HuH-7.5 (cell line): ENCODE measurements around the gene DNAH17.

Source experiments
- DNase-seq: peaks from one replicate; pipeline ENCODE4 v3.0.0; 2011; ENCODE audit warnings: low spot score

The DNAH17 gene

DNA sequence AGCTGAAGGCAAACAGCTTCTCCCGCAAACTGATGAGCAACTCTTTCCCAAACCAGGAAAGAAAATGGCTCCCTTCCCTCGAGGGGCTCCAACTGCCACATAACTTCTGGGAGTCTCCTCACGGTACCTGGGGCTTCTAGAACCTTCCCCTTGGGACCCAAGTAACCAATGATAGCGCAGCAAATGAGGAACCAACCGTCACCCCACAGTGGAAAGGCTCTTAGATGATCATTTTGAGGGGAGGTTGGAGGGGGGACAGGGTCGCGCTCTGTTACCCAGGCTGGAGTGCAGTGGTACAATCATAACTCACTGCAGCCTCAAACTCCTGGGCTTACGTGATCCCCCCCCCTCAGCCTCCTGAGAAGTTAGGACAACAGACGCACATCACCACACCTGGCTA, at the start of gene DNAH17:
DNAH17 (minus strand) TSS at position 101 of the 400 bp plus-strand sequence. CDS start 2,339 bp downstream, outside the sequence.
- DNase-seq = no peak

DNA sequence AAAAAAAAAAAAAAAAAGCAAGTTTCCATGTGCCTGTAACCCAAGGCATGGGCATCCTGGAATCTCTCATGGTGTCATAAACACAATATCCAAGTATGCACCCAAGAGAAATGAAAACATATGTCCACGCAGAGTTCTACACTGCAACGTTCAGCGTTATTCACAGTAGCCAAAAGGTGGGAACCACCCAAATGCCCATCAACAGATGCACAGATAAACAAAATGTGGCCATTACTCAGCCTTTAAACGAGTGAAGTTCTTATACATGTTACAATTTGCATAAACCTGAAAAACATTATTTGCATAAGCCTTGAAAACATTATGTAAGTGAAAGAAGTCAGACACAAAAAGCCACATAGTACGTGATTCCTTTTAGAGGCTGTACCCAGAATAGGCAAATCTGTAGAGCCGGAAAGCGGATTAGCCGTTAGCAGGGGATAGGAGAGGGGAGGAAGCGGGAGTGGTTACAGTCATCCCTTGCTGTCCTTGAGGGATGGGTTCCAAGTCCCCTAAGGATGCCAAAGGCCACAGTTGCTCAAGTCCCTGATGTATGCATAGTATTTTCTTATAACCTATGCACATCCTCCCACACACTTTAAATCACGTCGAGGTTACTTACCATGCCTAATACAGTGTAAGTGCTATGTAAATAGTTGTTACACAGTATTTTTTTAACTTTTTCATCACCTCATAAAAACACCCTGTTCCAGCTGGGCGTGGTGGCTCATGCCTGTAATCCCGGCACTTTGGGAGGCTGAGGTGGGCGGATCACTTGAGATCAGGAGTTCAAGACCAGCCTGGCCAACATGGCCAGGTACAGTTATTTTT, 47.3 kb upstream of the DNAH17 start:
- DNase-seq = no peak

GRCh38 chr17:78623541-78623940, 46.3 kb upstream of the DNAH17 start:
- no peak for DNase-seq

DNA sequence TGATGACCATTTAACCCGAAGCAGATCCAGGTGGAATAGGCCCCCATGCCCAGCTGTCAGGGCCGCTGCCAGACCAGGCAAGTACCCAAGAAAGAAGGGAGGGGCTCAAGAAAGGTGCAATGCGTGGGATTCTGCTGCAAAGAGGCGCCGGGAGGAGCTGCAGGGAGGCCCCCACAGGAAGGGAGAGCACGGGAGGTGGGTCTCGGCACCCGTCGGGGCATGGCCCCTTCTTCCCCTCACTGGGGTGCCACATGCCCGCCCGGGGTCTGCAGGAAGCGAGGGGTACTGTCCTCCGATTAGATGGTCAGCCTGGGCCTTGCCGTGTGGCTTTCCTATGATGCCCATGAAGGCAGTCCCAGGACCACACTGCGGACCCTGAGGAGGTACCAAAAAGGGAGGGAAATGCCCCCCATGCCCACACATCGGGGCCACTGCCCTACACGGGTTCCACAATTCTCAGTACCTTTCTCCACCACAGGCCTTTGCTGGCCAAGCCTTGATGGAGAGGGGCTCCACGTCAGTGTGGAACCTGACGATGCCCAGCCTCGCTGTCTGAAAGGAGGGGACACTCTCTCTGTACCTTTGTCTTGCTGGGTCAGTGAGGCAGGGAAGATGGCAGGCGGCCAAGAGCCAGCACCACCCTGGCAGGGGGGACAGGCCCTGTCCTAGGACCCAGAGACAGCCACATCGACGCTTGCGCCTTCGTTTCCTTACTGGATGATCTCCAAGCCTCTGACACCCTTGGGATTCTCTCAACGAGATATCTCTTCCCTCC, 45.5 kb upstream of the DNAH17 start:
- no peak for DNase-seq

- DNase-seq = no peak
These were observed 44.7 kb upstream of the DNAH17 start for GRCh38 chr17:78621720-78622490.

GRCh38 chr17:78620099-78620498, 42.9 kb upstream of the DNAH17 start:
- DNase-seq = no peak

GRCh38 chr17:78619334-78619733, 42.1 kb upstream of the DNAH17 start:
- DNase-seq = no peak

GRCh38 chr17:78618264-78619066, 41.3 kb upstream of the DNAH17 start:
- DNase-seq = no peak

- DNase-seq = no peak
These were observed 40.4 kb upstream of the DNAH17 start for GRCh38 chr17:78617511-78618061.

GRCh38 chr17:78616946-78617345, 39.8 kb upstream of the DNAH17 start:
- DNase-seq = no peak

DNA sequence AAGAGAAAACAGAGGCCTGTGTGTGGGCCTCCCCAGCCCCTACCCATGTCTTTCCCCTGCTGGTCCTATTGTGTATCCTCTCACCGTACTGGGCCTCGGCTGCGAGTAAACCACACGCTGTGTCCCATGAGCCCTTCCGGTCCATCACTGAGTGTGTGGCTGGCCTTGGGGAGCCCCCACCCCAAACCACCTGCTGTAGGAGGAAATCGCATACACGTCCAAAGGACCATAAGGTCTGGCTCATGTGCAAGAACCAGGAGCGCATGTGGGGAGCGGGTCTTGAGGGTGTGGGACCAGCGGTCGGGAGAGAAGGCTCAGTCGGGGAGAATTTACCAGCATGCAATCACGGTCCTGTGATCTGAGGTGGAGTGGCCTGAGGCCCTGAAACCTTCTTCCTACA, 38.4 kb upstream of the DNAH17 start:
- DNase-seq = no peak

- DNase-seq = no peak
These were observed 36.2 kb upstream of the DNAH17 start for GRCh38 chr17:78613416-78613815.

DNA sequence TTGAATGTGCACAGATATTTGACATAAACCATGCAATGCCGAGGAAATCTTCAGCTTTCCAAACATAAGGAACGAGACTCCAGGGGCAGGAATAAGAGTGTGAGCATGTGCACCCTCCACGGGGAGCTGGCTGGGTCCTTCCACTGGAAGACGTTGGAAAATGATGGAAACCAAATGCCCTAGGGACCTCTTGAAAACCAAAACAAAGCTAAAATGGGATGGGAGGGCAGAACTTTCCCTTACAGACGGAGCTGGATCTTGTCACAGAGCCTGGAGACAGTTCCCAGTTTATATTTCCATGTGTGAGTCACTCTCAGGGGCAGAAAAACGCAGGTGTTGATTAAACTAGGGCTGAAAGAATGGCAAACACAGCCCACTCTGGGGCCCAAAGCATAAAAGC, 34.4 kb upstream of the DNAH17 start:
- DNase-seq = no peak

DNA sequence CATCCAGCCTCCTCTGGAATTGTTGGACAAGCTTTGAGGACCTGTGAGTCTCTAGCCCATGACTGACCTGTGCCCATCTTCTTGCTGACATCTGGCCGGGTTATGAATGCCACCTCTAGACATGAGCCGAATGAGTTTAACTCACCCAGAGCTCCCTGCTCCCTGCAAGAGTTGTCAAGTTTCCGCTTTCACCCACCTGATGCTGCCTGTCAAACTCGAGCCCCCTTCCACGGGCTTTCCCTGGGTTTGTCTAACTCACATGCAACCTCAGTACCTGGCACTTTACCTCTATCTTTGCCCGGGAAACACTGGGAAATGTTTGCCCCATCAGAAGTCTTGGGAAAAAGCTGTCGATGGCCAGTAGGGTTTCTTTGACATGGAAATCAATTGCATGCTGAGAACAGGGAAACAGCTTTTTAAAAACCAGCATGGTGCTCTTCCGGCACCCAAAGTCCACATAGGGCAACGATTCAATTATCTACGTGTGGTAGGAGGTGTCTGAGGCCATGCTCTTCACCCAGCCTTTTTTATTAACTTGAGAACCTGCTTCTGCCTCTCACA, 33.8 kb upstream of the DNAH17 start:
- no peak for DNase-seq

- no peak for DNase-seq
These were observed 32.0 kb upstream of the DNAH17 start for GRCh38 chr17:78609191-78609641.

DNA sequence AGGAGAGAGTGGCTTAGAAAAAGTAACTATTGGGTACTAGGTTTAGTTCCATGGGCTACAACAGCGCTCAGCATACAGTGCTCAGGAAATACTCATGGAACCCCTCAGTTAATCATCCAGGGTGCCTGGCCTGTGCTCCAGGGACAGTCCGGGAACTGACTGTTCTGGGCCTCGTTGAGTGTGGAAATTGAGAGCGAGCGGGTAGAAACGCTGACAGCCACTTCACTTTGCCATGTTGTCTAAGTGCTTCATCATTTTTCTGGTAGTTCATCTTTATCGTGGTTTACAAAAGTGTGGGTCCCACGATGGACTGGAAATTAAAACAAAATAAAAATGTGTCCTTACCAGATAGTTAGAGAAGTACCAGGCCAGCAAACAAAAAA, 31.6 kb upstream of the DNAH17 start:
- DNase-seq = no peak

DNA sequence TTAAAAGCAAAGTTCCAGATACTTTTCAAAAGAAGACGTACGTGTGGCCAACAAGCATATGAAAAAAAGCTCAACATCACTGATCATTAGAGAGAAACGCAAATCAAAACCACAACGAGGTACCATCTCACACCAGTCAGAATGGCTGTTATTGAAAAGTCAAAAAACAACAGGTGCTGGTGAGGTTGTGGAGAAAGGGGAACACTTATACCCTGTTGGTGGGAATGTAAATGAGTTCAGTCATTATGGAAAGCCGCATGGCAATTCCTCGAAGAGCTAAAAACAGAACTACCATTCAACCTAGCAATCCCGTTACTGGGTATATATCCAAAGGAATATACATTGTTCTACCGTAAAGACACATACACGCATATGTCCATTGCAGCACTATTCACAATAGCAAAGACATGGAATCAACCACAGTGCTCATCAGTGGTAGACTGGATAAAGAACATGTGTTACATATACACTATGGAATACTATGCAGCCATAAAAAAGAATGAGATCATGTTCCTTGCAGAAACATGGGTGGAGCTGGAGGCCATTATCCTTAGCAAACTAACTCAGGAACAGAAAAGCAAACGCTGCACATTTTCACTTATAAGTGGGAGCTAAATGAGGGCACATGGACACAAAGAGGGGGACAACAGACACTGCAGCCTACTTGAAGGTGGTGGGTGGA, 31.1 kb upstream of the DNAH17 start:
- no peak for DNase-seq

GRCh38 chr17:78607038-78607437, 29.8 kb upstream of the DNAH17 start:
- DNase-seq = no peak

DNA sequence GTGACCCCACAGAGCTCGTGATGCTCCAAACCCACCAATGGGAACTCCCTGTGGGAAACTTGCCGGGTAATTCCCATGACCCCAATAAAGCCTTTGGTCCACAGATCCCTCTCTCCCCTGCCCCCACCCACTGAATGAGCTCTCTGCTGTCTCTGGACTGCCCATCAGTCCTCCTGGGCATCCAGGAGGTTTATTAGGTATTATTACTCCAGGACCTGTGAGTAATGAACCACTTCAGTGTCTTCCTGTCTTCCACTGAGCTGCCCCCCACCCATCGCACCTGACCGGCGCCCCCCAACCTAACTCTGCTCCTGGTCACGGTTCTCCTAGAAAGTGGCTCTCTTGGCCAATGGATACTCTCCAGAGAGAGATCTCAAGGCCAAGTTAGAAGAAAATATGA, 28.7 kb upstream of the DNAH17 start:
- no peak for DNase-seq

DNA sequence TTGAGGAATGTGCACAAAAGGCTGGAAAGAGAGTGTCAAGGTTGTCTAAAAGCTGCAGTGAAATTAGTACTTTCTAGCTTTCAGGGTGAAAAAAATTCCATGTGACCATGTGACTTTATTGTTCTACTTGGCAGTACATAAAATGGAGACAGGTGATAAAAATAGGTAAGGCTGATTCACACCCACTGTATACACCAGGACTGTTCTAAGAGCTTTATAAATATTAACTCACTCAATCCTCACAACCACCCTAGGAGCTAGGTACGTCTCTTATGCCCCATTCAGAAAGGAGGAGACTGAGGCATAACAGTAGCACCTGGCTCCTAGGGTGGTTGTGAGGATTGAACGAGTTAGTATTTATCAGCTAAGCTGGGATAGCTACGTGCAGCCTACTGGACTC, 28.2 kb upstream of the DNAH17 start:
- DNase-seq = no peak
